Measurements from ENCODE around the gene CELF3. TPM values are rescaled to one million over a fixed set of nuclear protein-coding genes. Genes with fewer than 3 reads are reported as not detected.

The CELF3 gene
- total and polyA plus RNA-seq, 8 donors: 0.73 to 39.1 (median 1.2) TPM; not detected in 1

DNA sequence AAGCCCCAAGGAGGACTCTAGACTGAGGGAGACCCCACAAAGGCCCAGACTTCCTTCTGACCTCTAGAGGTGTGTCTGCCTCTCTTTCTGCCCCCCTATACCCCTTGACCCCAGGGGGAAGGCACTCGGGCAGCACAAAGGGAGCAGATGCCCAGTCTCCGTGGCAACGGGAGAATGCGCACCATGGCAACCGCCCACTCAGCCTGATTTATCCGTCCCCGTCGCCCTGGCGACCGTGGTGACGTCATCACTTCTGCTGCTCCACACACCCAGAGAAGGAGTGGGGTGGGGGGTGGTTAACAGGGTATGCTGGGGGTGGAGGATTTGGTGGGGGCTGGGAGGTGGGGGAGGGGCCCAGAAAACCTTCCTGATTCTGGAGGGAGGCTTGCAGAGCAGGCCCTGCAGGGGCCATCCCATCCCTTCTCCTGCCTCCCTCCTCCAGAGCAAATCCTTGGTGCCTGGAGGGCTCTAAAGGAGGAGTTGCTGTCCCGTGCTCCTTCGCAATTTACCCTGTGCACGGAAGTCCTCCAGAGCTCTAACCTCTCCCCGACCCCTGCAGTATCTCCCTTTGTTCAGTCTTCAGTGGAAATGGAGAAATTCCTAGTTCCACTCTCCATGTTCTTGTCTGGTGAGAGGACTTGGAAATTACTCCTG, 6.3 kb downstream of the CELF3 start:
- WGBS, 5 donors: 51 to 58% (median 53%) methylated on average over 14 to 15 of the region's 15 CpGs
- Histone ChIP-seq H3K4me3 (no peak overlapping the region), H3K4me1 (no peaks in the 10 kb centered on the region), H3K27me3 (peaks cover 0 to 22% (median 0%) of the 10 kb centered on the region in 3 donors), H3K27ac (no peak overlapping the region), H3K36me3 (no peaks in the 10 kb centered on the region), H3K9me3 (no peaks in the 10 kb centered on the region)
- DNase-seq: peak in 1 of 2 donors; percentile 88
- no peak for TF ChIP-seq EP300 (IDR thresholded peaks at IDR 0.05)
- no peak for TF ChIP-seq POLR2AphosphoS5 (IDR thresholded peaks at IDR 0.05)
- no peak for TF ChIP-seq POLR2A (IDR thresholded peaks at IDR 0.05)
- TF ChIP-seq, protein P1, sequence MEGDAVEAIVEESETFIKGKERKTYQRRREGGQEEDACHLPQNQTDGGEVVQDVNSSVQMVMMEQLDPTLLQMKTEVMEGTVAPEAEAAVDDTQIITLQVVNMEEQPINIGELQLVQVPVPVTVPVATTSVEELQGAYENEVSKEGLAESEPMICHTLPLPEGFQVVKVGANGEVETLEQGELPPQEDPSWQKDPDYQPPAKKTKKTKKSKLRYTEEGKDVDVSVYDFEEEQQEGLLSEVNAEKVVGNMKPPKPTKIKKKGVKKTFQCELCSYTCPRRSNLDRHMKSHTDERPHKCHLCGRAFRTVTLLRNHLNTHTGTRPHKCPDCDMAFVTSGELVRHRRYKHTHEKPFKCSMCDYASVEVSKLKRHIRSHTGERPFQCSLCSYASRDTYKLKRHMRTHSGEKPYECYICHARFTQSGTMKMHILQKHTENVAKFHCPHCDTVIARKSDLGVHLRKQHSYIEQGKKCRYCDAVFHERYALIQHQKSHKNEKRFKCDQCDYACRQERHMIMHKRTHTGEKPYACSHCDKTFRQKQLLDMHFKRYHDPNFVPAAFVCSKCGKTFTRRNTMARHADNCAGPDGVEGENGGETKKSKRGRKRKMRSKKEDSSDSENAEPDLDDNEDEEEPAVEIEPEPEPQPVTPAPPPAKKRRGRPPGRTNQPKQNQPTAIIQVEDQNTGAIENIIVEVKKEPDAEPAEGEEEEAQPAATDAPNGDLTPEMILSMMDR (IDR thresholded peaks at IDR 0.05): no peak
- intact Hi-C loops (cut with DNase I; ENCODE audit: low total_unique reads): no loop called here

DNA sequence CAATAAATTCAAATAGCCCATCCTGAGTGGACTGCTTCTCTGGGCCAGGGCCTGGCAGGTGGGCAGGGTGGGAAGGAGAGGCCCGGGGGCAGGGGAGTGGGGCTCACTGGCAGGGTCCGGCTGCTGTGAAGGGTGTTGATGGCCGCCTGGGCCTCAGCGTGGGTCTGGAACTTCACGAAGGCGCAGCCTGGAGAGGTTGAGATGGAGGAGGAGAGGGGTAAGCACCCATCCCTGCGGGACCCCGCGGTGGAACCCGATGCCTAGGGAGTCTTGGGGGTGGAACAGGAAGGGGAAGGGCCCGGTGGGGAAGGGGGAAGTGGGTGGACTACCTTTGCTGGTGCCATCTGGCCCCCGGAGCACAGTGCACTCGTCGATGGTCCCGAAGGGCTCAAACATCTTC, 7.7 kb downstream of the CELF3 start:
- Histone ChIP-seq H3K9me3 (no peaks in the 10 kb centered on the region), H3K4me3 (no peak overlapping the region), H3K4me1 (peaks cover 0 to under 1% (median 0%) of the 10 kb centered on the region in 4 donors), H3K36me3 (no peaks in the 10 kb centered on the region), H3K27me3 (peaks cover 0 to 10% (median 0%) of the 10 kb centered on the region in 3 donors), H3K27ac (no peak overlapping the region)
- 77 to 89% (median 83%) methylated on average over 15 of the region's 15 CpGs for WGBS, 5 donors
- DNase-seq: no peak
- intact Hi-C loops (cut with DNase I; ENCODE audit: low total_unique reads): no loop called here
- TF ChIP-seq EP300 (IDR thresholded peaks at IDR 0.05): no peak
- TF ChIP-seq, protein P1 (IDR thresholded peaks at IDR 0.05): no peak

DNA sequence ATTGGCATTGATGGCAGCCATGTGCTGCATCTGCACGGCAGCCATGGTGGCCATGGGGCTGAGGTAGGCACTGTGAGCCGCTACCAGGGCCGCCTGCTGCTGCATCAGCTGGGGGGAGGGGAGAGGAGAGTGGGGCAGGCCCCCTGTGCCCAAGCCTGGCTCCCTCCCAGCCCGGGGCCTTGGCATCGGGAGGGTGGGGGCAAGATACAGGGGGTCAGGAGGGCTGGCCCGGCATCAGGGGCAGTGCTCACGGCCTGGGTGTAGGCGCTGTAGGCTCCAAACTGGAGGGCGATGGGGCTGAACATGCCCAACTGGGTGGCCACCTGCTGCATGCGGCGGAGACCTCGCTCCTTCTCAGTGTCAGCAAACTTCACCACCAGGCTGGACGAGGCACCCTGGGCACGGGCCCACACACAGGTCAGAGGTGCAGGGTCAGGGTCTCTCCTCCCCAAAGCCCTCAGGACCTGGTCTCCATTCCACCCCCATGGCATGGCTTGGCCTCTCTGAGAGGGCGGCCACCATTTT, 9.0 kb downstream of the CELF3 start:
- WGBS, 5 donors: 85 to 93% (median 91%) methylated on average over 8 to 15 of the region's 15 CpGs
- Histone ChIP-seq H3K4me3 (no peak overlapping the region), H3K9me3 (no peaks in the 10 kb centered on the region), H3K4me1 (peaks cover 0 to 8% (median 0%) of the 10 kb centered on the region in 4 donors), H3K36me3 (no peaks in the 10 kb centered on the region), H3K27ac (no peak overlapping the region), H3K27me3 (peaks cover 0 to 10% (median 0%) of the 10 kb centered on the region in 3 donors)
- no peak for DNase-seq
- no peak for TF ChIP-seq POLR2A (IDR thresholded peaks at IDR 0.05)
- TF ChIP-seq, protein P1 (IDR thresholded peaks at IDR 0.05): no peak
- no peak for TF ChIP-seq EP300 (IDR thresholded peaks at IDR 0.05)
- no peak for TF ChIP-seq POLR2AphosphoS5 (IDR thresholded peaks at IDR 0.05)
- intact Hi-C loops (cut with DNase I; ENCODE audit: low total_unique reads): no loop called here

DNA sequence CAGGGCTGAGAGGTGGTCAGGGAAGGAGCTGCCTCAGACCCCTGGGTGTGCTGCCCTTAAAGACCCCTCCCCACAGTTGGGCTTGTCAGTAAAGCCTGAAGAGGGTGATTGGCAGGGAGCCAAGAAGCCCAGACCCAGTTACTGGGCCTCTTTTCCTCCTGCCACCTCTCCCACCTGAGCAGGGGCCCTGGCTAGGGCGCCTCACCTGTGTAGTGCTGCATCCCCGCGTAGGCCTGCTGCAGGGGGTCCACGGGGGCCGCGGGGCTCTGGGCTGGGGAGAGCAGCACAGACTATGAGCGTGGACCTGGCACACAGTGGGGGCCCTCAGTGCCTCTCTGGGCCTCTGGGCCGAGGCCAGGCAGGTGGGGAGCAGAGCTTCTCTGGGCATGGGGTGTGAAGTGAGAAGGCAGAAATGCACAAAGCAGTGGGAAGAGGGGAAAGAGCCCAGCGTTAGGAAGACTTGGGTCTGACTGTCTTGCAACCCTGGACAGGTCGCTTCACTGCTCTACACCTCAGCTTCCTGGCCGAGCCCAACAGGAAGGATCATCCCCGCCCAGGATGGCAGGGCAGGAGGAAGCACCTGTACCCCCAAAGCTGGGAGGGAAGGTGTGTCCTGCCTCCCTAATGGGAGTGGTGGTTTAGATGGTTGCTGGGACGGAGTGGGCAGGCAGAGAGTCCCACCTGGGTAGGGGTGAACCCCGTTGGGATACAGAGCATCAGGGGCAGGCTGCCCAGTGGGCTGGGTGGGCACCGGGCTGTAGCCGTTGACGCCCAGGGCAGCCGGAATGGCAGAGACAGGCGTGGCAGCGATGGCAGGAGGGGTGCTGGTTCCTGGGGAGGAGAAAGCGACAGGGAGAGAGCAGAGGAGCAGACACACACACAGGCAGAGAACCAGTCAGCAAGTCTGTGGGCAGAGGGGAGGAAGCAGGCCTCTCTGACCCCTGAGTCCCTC, 9.9 kb downstream of the CELF3 start:
- TF ChIP-seq, protein P1 (IDR thresholded peaks at IDR 0.05): no peak
- no peak for TF ChIP-seq EP300 (IDR thresholded peaks at IDR 0.05)
- no peak for TF ChIP-seq POLR2A (IDR thresholded peaks at IDR 0.05)
- TF ChIP-seq POLR2AphosphoS5 (IDR thresholded peaks at IDR 0.05): no peak
- no peak overlapping the region for H3K27ac ChIP-seq
- WGBS, 5 donors: 66 to 76% (median 74%) methylated on average over 19 to 21 of the region's 21 CpGs
- no peaks in the 10 kb centered on the region for H3K9me3 ChIP-seq
- no peak for DNase-seq
- H3K4me1 ChIP-seq: peaks cover 0 to 8% (median 0%) of the 10 kb centered on the region in 4 donors
- H3K36me3 ChIP-seq: peaks cover 0 to 5% (median 4%) of the 10 kb centered on the region in 4 donors
- intact Hi-C loops (cut with DNase I; ENCODE audit: low total_unique reads): no loop called here
- peaks cover 0 to 3% (median 0%) of the 10 kb centered on the region in 3 donors for H3K27me3 ChIP-seq
- no peak overlapping the region for H3K4me3 ChIP-seq

Data from stomach (tissue), 9 donors.